ENCODE data around the gene MALT1.

GRCh38 chr18:58661423-58661822 is 9.8 kb upstream of the MALT1 start:
- TF ChIP-seq CTCF (conservative IDR thresholded peaks at IDR 0.05) (peak; percentile 17; the same call in 1 of the 2 replicates), ZFX (IDR thresholded peaks at IDR 0.05) (no peak)

Measured in C4-2B (cell line).